Adrenal gland (tissue), 5 donors: ENCODE data around the gene TMEM185A.
"Not testable (repeated sequence)": the region's sequence is repeated elsewhere in the genome, so short reads cannot be mapped to it uniquely, and the experiment has no call there.

Experiments used
- CTCF ChIP-seq, 6 experiments: fragments of 450-650 bp in 4 of 6; fragments of 200-600 bp in 2 of 6; sonication (generic) in 1 of 6; IDR thresholded peaks; 1 replicate in 5 of 6; 2 replicates in 1 of 6; pipeline versions ENCODE4 v1.5.1 to v1.8.0; 2016 to 2021; ENCODE audit warnings: antibody characterized with exemption in 6 of 6, mild to moderate bottlenecking in 2 of 6, moderate library complexity in 1 of 6
- POLR2A ChIP-seq, 2 donors: fragments of 450-650 bp; IDR thresholded peaks; one replicate each; pipeline ENCODE4 v1.6.1; 2017; ENCODE audit warnings: antibody characterized with exemption in 2 of 2, mild to moderate bottlenecking in 2 of 2, moderate library complexity in 1 of 2
- donor health status: DM: no; HTN: no; CAD: no.

DNA sequence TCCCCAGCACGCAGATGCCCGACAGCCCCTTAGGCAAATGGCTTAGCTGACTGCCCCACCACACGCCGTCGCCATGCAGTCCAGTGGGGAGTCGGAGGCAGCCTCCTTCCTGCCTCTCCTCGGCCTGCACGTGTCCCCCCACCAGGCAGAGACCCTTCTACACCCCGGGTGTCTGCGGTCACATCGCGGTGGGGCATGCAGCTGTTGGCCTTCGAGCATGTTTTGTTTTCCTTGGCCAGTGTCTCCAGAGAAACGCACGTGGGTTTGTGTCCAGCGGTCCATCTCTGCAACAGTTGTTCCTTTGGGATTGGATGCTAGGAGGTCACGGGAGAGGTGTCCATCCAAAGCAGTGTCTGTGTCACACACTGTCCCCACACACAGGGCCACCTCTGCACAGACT lies 36.4 kb downstream of the TMEM185A start, which contains the start of gene HSFX2:
- not testable (repeated sequence) for TF ChIP-seq CTCF, POLR2A (IDR thresholded peaks at IDR 0.05)
